KMS-11 (cell line): ENCODE measurements around the gene STX1A.

Experiments used
- H2AFZ ChIP-seq: fragments of 200-600 bp; sonication (generic); 2 replicates; pipeline ENCODE4 v1.6.1; 2016; ENCODE audit warnings: antibody characterized with exemption, mixed run types, low read depth
- H3K27ac ChIP-seq: fragments of 200-600 bp; sonication (generic); 2 replicates; pipeline ENCODE4 v1.6.1; 2016; ENCODE audit warnings: mild to moderate bottlenecking, mixed run types
- H3K27me3 ChIP-seq: fragments of 200-600 bp; sonication (generic); 2 replicates; pipeline ENCODE4 v1.6.1; 2017; ENCODE audit warnings: mild to moderate bottlenecking, low read depth, mixed run types, moderate library complexity; ENCODE audit not compliant: insufficient read depth
- H3K36me3 ChIP-seq: fragments of 200-600 bp; sonication (generic); 2 replicates; pipeline ENCODE4 v1.6.1; 2017; ENCODE audit warnings: mild to moderate bottlenecking, mixed run types; ENCODE audit not compliant: insufficient read depth
- H3K4me1 ChIP-seq: fragments of 200-600 bp; sonication (generic); 2 replicates; pipeline ENCODE4 v1.6.1; 2016; ENCODE audit warnings: mild to moderate bottlenecking, low read depth, mixed run types; ENCODE audit not compliant: poor library complexity, severe bottlenecking
- H3K4me2 ChIP-seq: fragments of 200-600 bp; sonication (generic); 2 replicates; pipeline ENCODE4 v1.7.0; 2016; ENCODE audit warnings: mild to moderate bottlenecking, mixed run types
- H3K4me3 ChIP-seq: fragments of 200-600 bp; sonication (generic); IDR thresholded peaks from 2 replicates; pipeline ENCODE4 v1.6.1; 2017; ENCODE audit warnings: low read depth, low read length, mixed read lengths; ENCODE audit not compliant: insufficient read depth
- H3K79me2 ChIP-seq: fragments of 200-600 bp; sonication (generic); 2 replicates; pipeline ENCODE4 v1.6.1; 2016; ENCODE audit warnings: low read depth, mixed run types; ENCODE audit not compliant: insufficient read depth
- H3K9ac ChIP-seq: fragments of 200-600 bp; sonication (generic); 2 replicates; pipeline ENCODE4 v1.6.1; 2016; ENCODE audit warnings: mild to moderate bottlenecking, mixed run types
- H4K20me1 ChIP-seq: fragments of 200-600 bp; sonication (generic); 2 replicates; pipeline ENCODE4 v1.6.1; 2016; ENCODE audit warnings: mild to moderate bottlenecking, mixed run types; ENCODE audit not compliant: insufficient read depth
- TF ChIP-seq, protein P1 (sequence below): fragments of 200-600 bp; sonication (generic); conservative IDR thresholded peaks from 2 replicates; pipeline ENCODE4 v1.6.1; 2017; ENCODE audit warnings: low read depth, mild to moderate bottlenecking, antibody characterized with exemption, low read length, moderate library complexity, mixed read lengths

STX1A gene

DNA sequence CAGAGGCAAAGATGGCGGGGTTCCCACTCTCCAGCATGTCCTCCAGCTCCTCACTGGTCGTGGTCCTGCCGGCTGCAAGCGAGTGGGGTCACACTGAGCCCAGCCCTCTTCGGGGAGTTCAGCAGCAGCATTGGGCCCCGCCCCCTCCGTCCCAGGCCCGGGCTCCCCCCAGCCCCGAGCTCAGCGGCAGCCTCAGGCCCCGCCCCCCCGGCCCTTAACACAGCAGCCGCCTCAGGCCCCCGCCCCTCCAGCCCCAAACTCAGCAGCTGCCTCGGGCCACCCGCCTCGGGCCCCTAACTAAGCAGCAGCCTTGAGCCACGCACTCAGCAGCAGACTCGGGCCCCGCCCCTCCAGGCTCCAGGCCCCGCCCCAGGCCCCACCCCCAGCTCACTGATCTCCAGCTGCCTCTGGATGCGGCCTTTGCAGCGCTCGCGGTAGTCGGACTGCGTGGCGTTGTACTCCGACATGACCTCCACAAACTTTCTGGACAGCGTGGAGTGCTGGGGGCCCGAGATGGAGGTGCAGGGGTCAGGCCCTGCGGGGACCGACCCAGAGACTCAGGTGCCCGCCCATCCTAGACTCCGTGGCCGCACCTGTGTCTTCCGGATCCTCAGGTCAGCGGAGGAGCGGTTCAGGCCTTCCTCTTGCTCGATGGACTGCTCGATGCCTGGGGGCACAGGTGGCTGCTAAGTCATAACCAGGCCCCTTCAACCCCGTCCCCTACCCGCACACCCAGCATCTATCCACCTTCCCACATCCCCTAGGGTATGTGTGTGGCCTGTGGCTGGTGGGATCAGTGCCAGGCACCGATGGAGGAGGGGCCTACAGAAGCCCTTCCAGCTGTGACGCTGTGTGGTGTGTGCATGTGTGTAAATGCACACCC is 15.5 kb downstream of the STX1A start:
- no peak overlapping the region for H3K4me3 ChIP-seq
- no peaks in the 10 kb centered on the region for H3K4me1 ChIP-seq
- H3K27me3 ChIP-seq, result no peaks in the 10 kb centered on the region
- no peak overlapping the region for H3K9ac ChIP-seq
- H2AFZ ChIP-seq, result no peak overlapping the region
- no peaks in the 10 kb centered on the region for H3K36me3 ChIP-seq
- TF ChIP-seq, protein P1, sequence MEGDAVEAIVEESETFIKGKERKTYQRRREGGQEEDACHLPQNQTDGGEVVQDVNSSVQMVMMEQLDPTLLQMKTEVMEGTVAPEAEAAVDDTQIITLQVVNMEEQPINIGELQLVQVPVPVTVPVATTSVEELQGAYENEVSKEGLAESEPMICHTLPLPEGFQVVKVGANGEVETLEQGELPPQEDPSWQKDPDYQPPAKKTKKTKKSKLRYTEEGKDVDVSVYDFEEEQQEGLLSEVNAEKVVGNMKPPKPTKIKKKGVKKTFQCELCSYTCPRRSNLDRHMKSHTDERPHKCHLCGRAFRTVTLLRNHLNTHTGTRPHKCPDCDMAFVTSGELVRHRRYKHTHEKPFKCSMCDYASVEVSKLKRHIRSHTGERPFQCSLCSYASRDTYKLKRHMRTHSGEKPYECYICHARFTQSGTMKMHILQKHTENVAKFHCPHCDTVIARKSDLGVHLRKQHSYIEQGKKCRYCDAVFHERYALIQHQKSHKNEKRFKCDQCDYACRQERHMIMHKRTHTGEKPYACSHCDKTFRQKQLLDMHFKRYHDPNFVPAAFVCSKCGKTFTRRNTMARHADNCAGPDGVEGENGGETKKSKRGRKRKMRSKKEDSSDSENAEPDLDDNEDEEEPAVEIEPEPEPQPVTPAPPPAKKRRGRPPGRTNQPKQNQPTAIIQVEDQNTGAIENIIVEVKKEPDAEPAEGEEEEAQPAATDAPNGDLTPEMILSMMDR, result no peak
- no peak overlapping the region for H3K4me2 ChIP-seq
- H3K27ac ChIP-seq, result no peak overlapping the region
- no peaks in the 10 kb centered on the region for H3K79me2 ChIP-seq
- no peaks in the 10 kb centered on the region for H4K20me1 ChIP-seq

DNA sequence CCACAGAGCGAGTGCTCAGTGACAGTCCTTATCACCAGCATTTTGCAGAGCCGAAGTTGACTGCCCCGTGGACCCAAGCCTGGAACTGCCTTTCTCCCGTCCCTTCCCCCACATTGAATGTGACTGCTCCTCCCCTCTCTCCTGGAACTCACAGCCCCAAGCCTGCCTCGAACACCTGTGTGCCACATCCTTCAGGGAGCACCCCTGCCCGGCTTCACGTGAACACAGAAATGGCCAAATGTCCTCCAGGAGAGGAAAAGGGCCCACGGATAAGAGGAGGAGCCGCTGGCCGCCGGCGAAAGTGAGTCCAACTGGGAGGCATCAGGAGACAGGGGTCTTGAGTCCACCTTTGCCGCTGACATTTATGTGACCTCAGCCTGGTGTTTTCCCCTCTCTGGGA is 16.2 kb downstream of the STX1A start:
- TF ChIP-seq, protein P1, result no peak
- H3K4me3 ChIP-seq, result no peak overlapping the region
- no peak overlapping the region for H3K27ac ChIP-seq
- H2AFZ ChIP-seq, result no peak overlapping the region
- H3K79me2 ChIP-seq, result no peaks in the 10 kb centered on the region
- no peak overlapping the region for H3K9ac ChIP-seq
- no peaks in the 10 kb centered on the region for H3K4me1 ChIP-seq
- no peaks in the 10 kb centered on the region for H3K36me3 ChIP-seq
- H4K20me1 ChIP-seq, result no peaks in the 10 kb centered on the region
- no peaks in the 10 kb centered on the region for H3K27me3 ChIP-seq
- H3K4me2 ChIP-seq, result no peak overlapping the region

DNA sequence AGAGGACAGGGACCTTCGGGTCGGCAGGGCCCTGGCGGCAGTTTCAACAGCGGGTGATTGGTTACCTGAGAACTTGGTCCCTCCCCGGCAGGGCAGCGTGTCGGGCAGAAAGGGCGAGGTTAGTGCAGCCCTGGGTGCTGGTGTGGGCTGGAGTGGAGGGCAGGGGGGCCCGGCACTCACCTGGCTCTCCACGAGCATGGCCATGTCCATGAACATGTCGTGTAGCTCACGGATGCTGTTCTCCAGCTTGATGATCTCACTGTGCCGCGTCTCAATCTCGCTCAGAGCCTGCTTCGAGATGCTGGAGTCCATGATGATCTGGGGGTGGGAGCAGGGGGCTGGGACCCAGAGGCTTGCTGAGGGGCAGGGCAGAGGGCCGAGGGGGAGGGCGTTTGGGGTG is 16.8 kb downstream of the STX1A start:
- Histone ChIP-seq H3K4me1 (no peaks in the 10 kb centered on the region), H3K27me3 (no peaks in the 10 kb centered on the region), H3K9ac (no peak overlapping the region), H3K4me2 (no peak overlapping the region), H3K27ac (no peak overlapping the region), H3K4me3 (no peak overlapping the region), H3K79me2 (no peaks in the 10 kb centered on the region), H3K36me3 (no peaks in the 10 kb centered on the region; the same call in 1 of the 2 replicates), H2AFZ (no peak overlapping the region), H4K20me1 (no peaks in the 10 kb centered on the region)
- TF ChIP-seq, protein P1, result no peak

DNA sequence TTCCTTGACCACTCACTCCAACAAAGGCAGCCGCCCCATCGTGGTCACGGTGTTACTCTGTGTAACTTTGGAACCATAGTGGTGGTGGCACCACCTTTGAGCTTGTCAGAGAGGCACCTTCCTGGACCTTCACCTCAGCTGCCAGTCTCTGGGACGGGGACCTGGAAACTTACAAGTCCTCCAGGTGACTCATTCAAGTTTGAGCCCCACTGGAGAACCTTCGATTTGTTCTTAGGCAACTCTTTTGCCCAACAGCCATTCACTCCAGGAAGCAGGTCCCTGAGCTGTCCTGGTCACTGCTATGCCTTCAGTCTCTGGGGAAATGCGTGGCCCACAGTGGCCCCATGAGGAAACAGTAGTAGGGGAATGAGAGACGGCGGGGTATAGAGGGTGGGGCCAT is 17.2 kb downstream of the STX1A start:
- peaks cover 3% of the 10 kb centered on the region; the same call in 1 of the 2 replicates for H3K36me3 ChIP-seq
- TF ChIP-seq, protein P1, result no peak

More for the DNA sequence above, 17.2 kb downstream of the STX1A start:
- no peak overlapping the region for H3K4me3 ChIP-seq
- H3K27me3 ChIP-seq, result no peaks in the 10 kb centered on the region
- no peak overlapping the region for H3K9ac ChIP-seq
- no peaks in the 10 kb centered on the region for H4K20me1 ChIP-seq
- no peak overlapping the region for H3K27ac ChIP-seq
- H3K4me2 ChIP-seq, result no peak overlapping the region
- no peak overlapping the region for H2AFZ ChIP-seq
- H3K4me1 ChIP-seq, result no peaks in the 10 kb centered on the region
- H3K79me2 ChIP-seq, result no peaks in the 10 kb centered on the region
